Smooth muscle cell (in vitro differentiated cells): ENCODE measurements around the gene ARHGAP23. TPM values are rescaled to one million over a fixed set of nuclear protein-coding genes. Genes with fewer than 3 reads are reported as not detected.
"Not testable (repeated sequence)": the region's sequence is repeated elsewhere in the genome, so short reads cannot be mapped to it uniquely, and the experiment has no call there.

Experiments used
- DNase-seq: peaks from one replicate; lab custom pipeline; 2025; ENCODE audit not compliant: unreplicated experiment; lab: John Stamatoyannopoulos, UW
- H2AFZ ChIP-seq: fragments of 200-600 bp; sonication (generic); 2 replicates; pipeline ENCODE4 v1.6.0; 2016; ENCODE audit warnings: antibody characterized with exemption, low read depth, mild to moderate bottlenecking
- H3F3A ChIP-seq: fragments of 200-600 bp; sonication (generic); 2 replicates; pipeline ENCODE4 v1.6.0; 2017; ENCODE audit warnings: antibody characterized with exemption, low read depth
- H3K27ac ChIP-seq: fragments of 200-600 bp; sonication (generic); 2 replicates; pipeline ENCODE4 v1.5.1; 2016; ENCODE audit warnings: low read depth, mild to moderate bottlenecking
- H3K27me3 ChIP-seq: fragments of 200-600 bp; sonication (generic); 2 replicates; pipeline ENCODE4 v1.6.1; 2016; ENCODE audit warnings: low read depth, mild to moderate bottlenecking
- H3K36me3 ChIP-seq: fragments of 200-600 bp; sonication (generic); 2 replicates; pipeline ENCODE4 v1.5.1; 2016; ENCODE audit warnings: low read depth
- H3K4me1 ChIP-seq: fragments of 200-600 bp; sonication (generic); 2 replicates; pipeline ENCODE4 v1.5.1; 2016; ENCODE audit warnings: low read depth
- H3K4me2 ChIP-seq: fragments of 200-600 bp; sonication (generic); 2 replicates; pipeline ENCODE4 v1.6.0; 2016; ENCODE audit warnings: mild to moderate bottlenecking
- H3K4me3 ChIP-seq: fragments of 200-600 bp; sonication (generic); 2 replicates; pipeline ENCODE4 v1.5.1; 2016; ENCODE audit warnings: mild to moderate bottlenecking
- H3K79me2 ChIP-seq: fragments of 200-600 bp; sonication (generic); 2 replicates; pipeline ENCODE4 v1.6.0; 2016; ENCODE audit warnings: low read depth, mild to moderate bottlenecking
- H3K9ac ChIP-seq: fragments of 200-600 bp; sonication (generic); 2 replicates; pipeline ENCODE4 v1.6.0; 2016; ENCODE audit warnings: low read depth
- H3K9me3 ChIP-seq: fragments of 200-600 bp; sonication (generic); replicated peaks from 2 replicates; pipeline ENCODE4 v1.5.1; 2016; ENCODE audit warnings: low read depth
- H4K20me1 ChIP-seq: fragments of 200-600 bp; sonication (generic); 2 replicates; pipeline ENCODE4 v1.6.0; 2016; ENCODE audit warnings: low read depth
- WGBS: methylation state at CpG from one replicate; pipeline ENCODE4 v1.1.7; 2016; ENCODE audit warnings: low lambda C conversion rate; 5-methylcytosine and 5-hydroxymethylcytosine counted together
- polyA plus RNA-seq: library from polyadenylated mRNA; unstranded; fragments of >200 nt; fragmentation: Nextera tagmentation; extraction: Ambion mirVana; gene quantifications from 2 replicates; pipeline ENCODE4 v1.2.1, GENCODE V29; 2016
- total RNA-seq: library from RNA; depleted of rRNA; stranded (reverse); fragments of >200 nt; gene quantifications from 2 replicates; pipeline ENCODE4 v1.2.3, GENCODE V29; 2014
- TF ChIP-seq, protein P1 (sequence below): fragments of 200-600 bp; sonication (generic); IDR thresholded peaks from 2 replicates; pipeline ENCODE4 v1.5.1; 2017; ENCODE audit warnings: borderline replicate concordance, mild to moderate bottlenecking, antibody characterized with exemption; ENCODE audit not compliant: insufficient read depth, poor library complexity, severe bottlenecking

Gene ARHGAP23
- total and polyA plus RNA-seq, 2 experiments from 2014 or later, result 24.9 to 34.0 TPM

DNA sequence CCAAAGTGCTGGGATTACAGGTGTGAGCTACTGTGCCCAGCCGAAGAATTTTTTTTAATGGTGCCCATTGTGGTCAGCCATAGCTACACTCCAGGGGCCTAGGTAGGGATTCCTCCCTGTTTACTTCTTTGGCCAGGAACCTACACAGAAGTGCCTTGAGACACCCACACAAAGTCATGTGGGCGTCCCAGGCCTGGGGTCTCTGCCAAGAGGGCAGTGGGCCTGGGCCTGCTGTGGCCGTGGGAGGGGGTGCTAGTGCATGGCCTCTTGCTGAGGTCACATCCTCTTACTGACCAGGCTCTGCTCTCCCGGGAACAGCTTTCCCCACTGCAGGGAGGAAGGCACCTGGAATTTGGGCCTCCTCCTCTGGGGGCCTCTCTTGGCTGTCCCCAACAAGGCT lies 50.4 kb downstream of the ARHGAP23 start:
- H3K4me3 ChIP-seq, H3K4me2 ChIP-seq, DNase-seq, H2AFZ ChIP-seq, H3K9ac ChIP-seq, H3K27me3 ChIP-seq, H3K79me2 ChIP-seq, H3K4me1 ChIP-seq, H3K9me3 ChIP-seq, H3F3A ChIP-seq, H3K36me3 ChIP-seq, H3K27ac ChIP-seq: not testable (repeated sequence)
- H4K20me1 ChIP-seq, result peaks cover 42% of the 10 kb centered on the region
- WGBS, result 94% methylated on average over 4 of the region's 4 CpGs

DNA sequence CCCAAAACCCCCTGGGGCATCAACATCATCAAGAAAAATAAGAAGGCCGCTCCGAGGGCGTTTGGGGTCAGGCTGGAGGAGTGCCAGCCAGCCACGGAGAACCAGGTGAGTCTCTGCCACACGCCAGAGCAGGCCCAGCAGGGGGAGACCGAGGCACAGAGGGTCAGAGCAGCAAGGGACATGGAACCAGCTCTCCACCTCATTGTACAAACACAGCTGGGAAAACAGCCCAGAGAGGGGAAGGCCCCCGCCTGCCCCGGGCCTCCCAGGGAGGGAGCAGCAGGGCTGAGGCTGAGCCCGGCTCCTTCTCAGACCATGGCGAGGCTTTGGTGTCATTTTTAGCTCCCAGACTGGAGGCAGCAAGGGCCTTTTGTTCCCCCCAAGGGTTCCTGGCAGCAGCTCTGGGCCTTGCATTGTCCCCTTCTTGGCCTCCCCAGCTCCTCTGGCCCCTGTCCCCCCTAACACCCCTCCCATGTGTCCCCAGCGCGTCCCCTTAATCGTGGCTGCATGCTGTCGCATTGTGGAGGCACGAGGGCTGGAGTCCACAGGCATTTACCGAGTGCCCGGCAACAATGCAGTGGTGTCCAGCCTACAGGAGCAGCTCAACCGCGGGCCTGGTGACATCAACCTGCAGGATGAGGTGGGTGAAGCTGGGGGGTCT lies 53.9 kb downstream of the ARHGAP23 start:
- H3K36me3 ChIP-seq, H3K9me3 ChIP-seq, H3F3A ChIP-seq, H3K27me3 ChIP-seq, H3K4me1 ChIP-seq, H3K79me2 ChIP-seq, H3K9ac ChIP-seq, DNase-seq, H2AFZ ChIP-seq, H3K4me2 ChIP-seq, H3K27ac ChIP-seq, H3K4me3 ChIP-seq: not testable (repeated sequence)
- WGBS, result 95% methylated on average over 19 of the region's 19 CpGs
- H4K20me1 ChIP-seq, result peaks cover 45% of the 10 kb centered on the region

DNA sequence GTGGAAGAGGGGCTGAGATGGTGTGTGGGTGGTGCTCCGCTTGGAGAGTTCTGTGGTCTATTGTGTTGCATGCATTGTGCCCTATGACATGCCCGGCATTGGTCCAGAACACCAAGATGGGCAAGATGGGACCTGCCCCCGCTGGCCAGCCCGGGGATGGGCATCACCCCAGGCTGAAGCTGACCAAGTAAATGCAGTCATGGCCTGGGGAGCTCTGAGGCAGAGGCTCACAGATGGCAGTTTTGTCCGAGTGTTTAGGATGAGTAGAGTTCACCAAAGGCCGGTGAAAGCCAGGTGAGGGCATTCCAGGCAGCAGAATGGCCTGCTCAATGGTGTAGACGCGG lies 54.4 kb downstream of the ARHGAP23 start:
- not testable (repeated sequence) for H3K4me3 ChIP-seq, H3K79me2 ChIP-seq, DNase-seq, H3K9ac ChIP-seq, H3K27me3 ChIP-seq, H3K27ac ChIP-seq, H3K36me3 ChIP-seq, H3F3A ChIP-seq, H3K4me2 ChIP-seq, H2AFZ ChIP-seq, H3K9me3 ChIP-seq, H3K4me1 ChIP-seq
- H4K20me1 ChIP-seq, result peaks cover 49% of the 10 kb centered on the region
- WGBS, result 97% methylated on average over 8 of the region's 8 CpGs

DNA sequence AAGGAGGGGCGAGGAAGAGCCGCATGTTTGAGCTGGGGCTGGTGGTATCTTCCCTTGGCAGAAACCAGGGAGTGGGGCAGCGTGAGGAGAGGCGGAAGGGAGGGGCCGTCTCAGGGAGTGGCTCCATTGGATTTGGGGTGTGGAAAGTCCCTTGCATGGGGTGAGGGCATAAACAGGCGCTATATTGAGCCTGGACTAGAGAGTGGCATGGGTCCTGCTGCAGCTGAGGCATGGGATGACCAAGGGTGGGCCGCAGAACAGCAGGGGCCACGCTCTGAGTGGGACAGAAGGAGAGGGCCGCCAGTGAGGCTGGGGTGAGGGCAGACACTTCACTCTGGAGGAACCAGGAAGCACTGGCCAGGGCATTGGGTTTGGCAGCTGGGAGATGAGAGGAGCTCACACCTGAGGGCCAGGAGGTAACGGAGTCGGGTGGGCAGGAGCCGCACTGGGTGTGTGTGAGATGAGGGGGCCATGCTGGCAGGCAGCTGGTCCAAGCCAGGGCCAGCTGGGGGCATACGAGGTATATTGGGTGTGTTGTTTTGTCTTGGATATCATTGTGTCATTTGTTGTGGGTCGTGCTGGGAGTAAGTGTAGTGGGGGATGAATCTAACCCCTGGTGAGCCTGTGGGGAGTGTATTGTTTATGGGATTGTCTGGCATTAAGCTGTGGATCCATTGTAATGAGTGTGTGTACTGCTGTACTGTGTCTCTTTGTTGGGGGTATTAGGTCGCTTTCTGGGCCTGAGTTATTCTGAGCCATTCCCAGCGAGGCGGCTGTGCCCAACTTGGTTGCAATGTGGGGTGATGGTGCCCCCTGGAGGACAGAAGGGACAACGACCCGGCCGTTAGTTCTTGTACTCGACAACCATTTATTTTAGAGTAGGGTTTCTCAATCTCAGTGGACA lies 56.2 kb downstream of the ARHGAP23 start:
- H3K27ac ChIP-seq, result not testable (repeated sequence)

DNA sequence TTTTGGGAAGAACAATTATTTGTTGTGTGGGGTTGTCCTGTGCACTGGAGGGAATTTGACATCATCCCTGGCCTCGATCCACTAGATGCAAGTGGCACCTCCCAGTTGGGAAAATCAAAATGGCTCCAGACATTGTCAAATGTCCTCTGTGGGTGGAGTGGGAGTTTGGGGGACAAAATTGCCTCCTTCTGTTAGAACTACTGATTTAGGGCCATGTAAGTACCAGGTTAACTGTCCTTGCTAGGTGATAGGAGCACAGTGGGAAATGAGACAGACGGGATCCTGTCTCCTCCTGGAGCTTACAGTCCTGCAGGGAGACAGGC lies 56.8 kb downstream of the ARHGAP23 start:
- DNase-seq, result no peak
- 64% methylated on average over 2 of the region's 2 CpGs for WGBS
- no peak overlapping the region for H3K4me2 ChIP-seq
- peaks cover 64% of the 10 kb centered on the region for H4K20me1 ChIP-seq
- H3F3A ChIP-seq, result no peaks in the 10 kb centered on the region
- no peaks in the 10 kb centered on the region for H3K9me3 ChIP-seq
- H3K27ac ChIP-seq, result no peak overlapping the region
- H3K9ac ChIP-seq, result no peak overlapping the region
- no peak overlapping the region for H3K4me3 ChIP-seq
- no peaks in the 10 kb centered on the region for H3K36me3 ChIP-seq
- no peak overlapping the region for H2AFZ ChIP-seq
- TF ChIP-seq, protein P1, sequence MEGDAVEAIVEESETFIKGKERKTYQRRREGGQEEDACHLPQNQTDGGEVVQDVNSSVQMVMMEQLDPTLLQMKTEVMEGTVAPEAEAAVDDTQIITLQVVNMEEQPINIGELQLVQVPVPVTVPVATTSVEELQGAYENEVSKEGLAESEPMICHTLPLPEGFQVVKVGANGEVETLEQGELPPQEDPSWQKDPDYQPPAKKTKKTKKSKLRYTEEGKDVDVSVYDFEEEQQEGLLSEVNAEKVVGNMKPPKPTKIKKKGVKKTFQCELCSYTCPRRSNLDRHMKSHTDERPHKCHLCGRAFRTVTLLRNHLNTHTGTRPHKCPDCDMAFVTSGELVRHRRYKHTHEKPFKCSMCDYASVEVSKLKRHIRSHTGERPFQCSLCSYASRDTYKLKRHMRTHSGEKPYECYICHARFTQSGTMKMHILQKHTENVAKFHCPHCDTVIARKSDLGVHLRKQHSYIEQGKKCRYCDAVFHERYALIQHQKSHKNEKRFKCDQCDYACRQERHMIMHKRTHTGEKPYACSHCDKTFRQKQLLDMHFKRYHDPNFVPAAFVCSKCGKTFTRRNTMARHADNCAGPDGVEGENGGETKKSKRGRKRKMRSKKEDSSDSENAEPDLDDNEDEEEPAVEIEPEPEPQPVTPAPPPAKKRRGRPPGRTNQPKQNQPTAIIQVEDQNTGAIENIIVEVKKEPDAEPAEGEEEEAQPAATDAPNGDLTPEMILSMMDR, result no peak
- H3K79me2 ChIP-seq, result no peaks in the 10 kb centered on the region
- H3K27me3 ChIP-seq, result no peaks in the 10 kb centered on the region
- H3K4me1 ChIP-seq, result no peaks in the 10 kb centered on the region

More for the DNA sequence above, 56.2 kb downstream of the ARHGAP23 start:
- peak; percentile 27 for DNase-seq
- WGBS, result 60% methylated on average over 21 of the region's 21 CpGs
- peaks cover 57% of the 10 kb centered on the region for H4K20me1 ChIP-seq
- not testable (repeated sequence) for H3K9ac ChIP-seq, H3K79me2 ChIP-seq, H3K4me3 ChIP-seq, H3K9me3 ChIP-seq, H3K4me2 ChIP-seq, H3K27me3 ChIP-seq, H3K36me3 ChIP-seq, H3K4me1 ChIP-seq, H2AFZ ChIP-seq, H3F3A ChIP-seq
- TF ChIP-seq, protein P1, result peak; percentile 84

DNA sequence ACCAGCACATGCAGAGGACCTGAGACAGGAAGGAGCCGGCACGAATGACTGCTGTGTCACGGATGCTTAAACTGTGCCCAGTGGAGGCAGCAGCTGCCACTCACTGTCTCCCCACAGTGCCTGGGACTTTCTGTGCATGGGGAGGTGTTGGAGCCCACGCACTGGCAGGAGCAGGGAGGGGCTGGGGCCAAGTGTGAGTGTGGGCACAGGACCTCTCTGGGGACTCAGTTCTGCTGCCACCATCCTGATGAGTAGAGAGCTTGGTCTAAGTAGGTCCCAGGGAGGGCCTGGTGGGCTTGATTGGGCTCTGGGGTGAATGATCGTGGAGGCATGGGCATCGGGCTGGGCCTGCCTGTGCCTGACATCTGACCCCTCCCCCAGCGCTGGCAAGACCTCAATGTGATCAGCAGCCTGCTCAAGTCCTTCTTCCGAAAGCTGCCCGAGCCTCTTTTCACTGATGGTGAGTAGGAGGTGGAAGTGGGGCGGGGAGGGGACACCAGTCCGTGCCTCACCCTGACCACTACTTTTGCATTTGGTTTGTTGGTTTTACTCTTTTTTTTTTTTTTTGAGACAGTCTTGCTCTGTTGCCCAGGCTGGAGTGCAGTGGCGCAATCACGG lies 57.5 kb downstream of the ARHGAP23 start:
- not testable (repeated sequence) for DNase-seq, H3K27ac ChIP-seq, H3K4me2 ChIP-seq, H3K9me3 ChIP-seq, H3K4me3 ChIP-seq, H3K36me3 ChIP-seq, H3K79me2 ChIP-seq, H3K27me3 ChIP-seq, H3F3A ChIP-seq, H2AFZ ChIP-seq, H3K4me1 ChIP-seq, H3K9ac ChIP-seq
- WGBS, result 94% methylated on average over 13 of the region's 13 CpGs
- peaks cover 68% of the 10 kb centered on the region for H4K20me1 ChIP-seq
